ENCODE results near the gene ANKRD53. TPM values are rescaled to one million over a fixed set of nuclear protein-coding genes. Genes with fewer than 3 reads are reported as not detected.

ANKRD53 gene
- polyA plus RNA-seq, 1 donor from 2014 or later: not detected

- Histone ChIP-seq H3F3A (ENCODE audit: insufficient read depth, low read length, poor library complexity, severe bottlenecking) (no peaks in the 10 kb centered on the region), H4K20me1 (ENCODE audit: insufficient read depth) (no peaks in the 10 kb centered on the region), H3K4me3 (ENCODE audit: low read length) (no peak overlapping the region), H3K36me3 (ENCODE audit: insufficient read depth, low read length) (no peaks in the 10 kb centered on the region), H3K79me2 (replicated peaks; ENCODE audit: insufficient read depth, low read length) (no peaks in the 10 kb centered on the region), H2AFZ (ENCODE audit: low read depth, low read length) (no peak overlapping the region), H3K9me3 (ENCODE audit: low read length) (no peaks in the 10 kb centered on the region), H3K4me2 (ENCODE audit: low read length) (no peak overlapping the region), H3K9ac (ENCODE audit: low read length) (no peak overlapping the region), H3K27me3 (ENCODE audit: insufficient read depth, low read depth, low read length) (no peaks in the 10 kb centered on the region), H3K9me2 (ENCODE audit: insufficient read depth, low read length) (no peaks in the 10 kb centered on the region), H3K27ac (ENCODE audit: low read length) (no peak overlapping the region)
- TF ChIP-seq RAD21 (conservative IDR thresholded peaks at IDR 0.05): no peak
- TF ChIP-seq REST (IDR thresholded peaks at IDR 0.05; ENCODE audit: borderline replicate concordance): no peak
- no peak for TF ChIP-seq CTCF (IDR thresholded peaks at IDR 0.05; ENCODE audit: poor library complexity, severe bottlenecking)
These were observed 45.7 kb upstream of the ANKRD53 start for GRCh38 chr2:70932631-70933230.

GRCh38 chr2:70934981-70935380 lies 43.4 kb upstream of the ANKRD53 start:
- TF ChIP-seq POLR2AphosphoS5 (IDR thresholded peaks at IDR 0.05) (no peak), TAF1 (IDR thresholded peaks at IDR 0.05; ENCODE audit: low read depth) (no peak), EP300 (conservative IDR thresholded peaks at IDR 0.05; ENCODE audit: poor library complexity, severe bottlenecking) (no peak), RAD21 (conservative IDR thresholded peaks at IDR 0.05) (no peak), REST (IDR thresholded peaks at IDR 0.05; ENCODE audit: borderline replicate concordance) (no peak), CTCF (IDR thresholded peaks at IDR 0.05; ENCODE audit: poor library complexity, severe bottlenecking) (no peak), SMC3 (conservative IDR thresholded peaks at IDR 0.05; ENCODE audit: poor library complexity) (no peak), EZH2 (IDR thresholded peaks at IDR 0.05; ENCODE audit: borderline replicate concordance, insufficient read depth, low read length, poor library complexity, severe bottlenecking) (no peak), MXI1 (conservative IDR thresholded peaks at IDR 0.05; ENCODE audit: poor library complexity, severe bottlenecking) (no peak)
- H3K27me3 ChIP-seq (ENCODE audit: insufficient read depth, low read depth, low read length): no peaks in the 10 kb centered on the region
- H2AFZ ChIP-seq (ENCODE audit: low read depth, low read length): no peak overlapping the region
- H3K9me2 ChIP-seq (ENCODE audit: insufficient read depth, low read length): no peaks in the 10 kb centered on the region
- H3K9me3 ChIP-seq (ENCODE audit: low read length): no peaks in the 10 kb centered on the region
- H4K20me1 ChIP-seq (ENCODE audit: insufficient read depth): no peaks in the 10 kb centered on the region
- H3F3A ChIP-seq (ENCODE audit: insufficient read depth, low read length, poor library complexity, severe bottlenecking): no peaks in the 10 kb centered on the region
- H3K27ac ChIP-seq (ENCODE audit: low read length): no peak overlapping the region
- no peak overlapping the region for H3K4me3 ChIP-seq (ENCODE audit: low read length)
- no peak overlapping the region for H3K4me2 ChIP-seq (ENCODE audit: low read length)
- H3K9ac ChIP-seq (ENCODE audit: low read length): no peak overlapping the region
- H3K79me2 ChIP-seq (replicated peaks; ENCODE audit: insufficient read depth, low read length): no peaks in the 10 kb centered on the region
- no peaks in the 10 kb centered on the region for H3K36me3 ChIP-seq (ENCODE audit: insufficient read depth, low read length)

All from neural cell (in vitro differentiated cells).